Esophagus mucosa (tissue), 1 donor: Measurements from ENCODE around the gene BCLAF1. TPM values are rescaled to one million over a fixed set of nuclear protein-coding genes. Genes with fewer than 3 reads are reported as not detected.
"Not testable (repeated sequence)": the region's sequence is repeated elsewhere in the genome, so short reads cannot be mapped to it uniquely, and the experiment has no call there.

ENCODE experiments used
- ATAC-seq: fragments of 200-7000 bp; cut with Tn5 transposase; one replicate; pipeline ENCODE4 v1.9.1; 2020
- total RNA-seq: library from RNA; stranded (reverse); gene quantifications from one replicate; pipeline ENCODE4 v1.2.4, GENCODE V29; 2023
- donor health status: DM: yes; HTN: yes; CAD: no.

The BCLAF1 gene
- total RNA-seq, 1 donor from 2014 or later = 80.9 TPM

GRCh38 chr6:136244061-136244616 is 45.5 kb downstream of the BCLAF1 start:
- no peak for ATAC-seq

- ATAC-seq = no peak
Measured at GRCh38 chr6:136236466-136237293, 53.0 kb downstream of the BCLAF1 start.

- ATAC-seq = no peak
Measured at GRCh38 chr6:136235233-136235564, 54.4 kb downstream of the BCLAF1 start.

- no peak for ATAC-seq
Measured at GRCh38 chr6:136232701-136233100, 56.9 kb downstream of the BCLAF1 start.

- peak; percentile 57 for ATAC-seq
Measured at GRCh38 chr6:136230219-136230853, 59.3 kb downstream of the BCLAF1 start.

GRCh38 chr6:136228814-136229213 is 60.8 kb downstream of the BCLAF1 start:
- no peak for ATAC-seq

- ATAC-seq = peak; percentile 8
Measured at GRCh38 chr6:136226674-136227377, 62.8 kb downstream of the BCLAF1 start.

GRCh38 chr6:136226027-136226673 is 63.5 kb downstream of the BCLAF1 start:
- peak; percentile 85 for ATAC-seq

GRCh38 chr6:136225496-136225895 is 64.2 kb downstream of the BCLAF1 start:
- no peak for ATAC-seq

- ATAC-seq = not testable (repeated sequence)
Measured at GRCh38 chr6:136224974-136225373, 64.7 kb downstream of the BCLAF1 start.

GRCh38 chr6:136216503-136217401 is 72.9 kb downstream of the BCLAF1 start:
- no peak for ATAC-seq

GRCh38 chr6:136213853-136214252 is 75.8 kb downstream of the BCLAF1 start:
- ATAC-seq = no peak

- no peak for ATAC-seq
Measured at GRCh38 chr6:136213012-136213539, 76.6 kb downstream of the BCLAF1 start.

- no peak for ATAC-seq
Measured at GRCh38 chr6:136212608-136213007, 77.0 kb downstream of the BCLAF1 start.

- ATAC-seq = no peak
Measured at GRCh38 chr6:136210398-136211165, 79.1 kb downstream of the BCLAF1 start.

GRCh38 chr6:136209496-136209895 is 80.2 kb downstream of the BCLAF1 start:
- no peak for ATAC-seq

GRCh38 chr6:136208783-136209182 is 80.9 kb downstream of the BCLAF1 start:
- no peak for ATAC-seq
